Measurements from ENCODE around the gene NEU1.
"Not testable (repeated sequence)": the region's sequence is repeated elsewhere in the genome, so short reads cannot be mapped to it uniquely, and the experiment has no call there.

DNA sequence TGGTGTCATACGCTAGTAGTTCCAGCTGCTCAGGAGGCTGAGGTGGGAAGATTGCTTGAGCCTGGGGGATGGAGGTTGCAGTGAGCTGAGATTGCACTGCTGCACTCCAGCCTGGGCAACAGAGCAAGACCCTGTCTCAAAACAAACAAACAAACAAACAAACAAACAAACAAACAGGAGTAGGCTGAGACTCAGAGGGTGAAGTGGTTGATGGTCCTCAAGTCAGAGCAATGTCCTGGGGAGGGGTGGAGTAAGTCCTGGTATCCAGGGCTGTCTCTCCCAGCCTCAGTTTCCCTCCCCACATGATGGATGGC lies 6.0 kb upstream of the NEU1 start:
- not testable (repeated sequence) for TF ChIP-seq CTCF, POLR2A, POLR2AphosphoS5 (IDR thresholded peaks at IDR 0.05)
